Caco-2 (cell line): Measurements from ENCODE around the gene ADCYAP1R1. TPM values are rescaled to one million over a fixed set of nuclear protein-coding genes. Genes with fewer than 3 reads are reported as not detected.

Experiments used
- BruUV-seq: library from RNA; stranded (reverse); fragments of 400-500 nt; replicated peaks from 2 replicates; lab custom pipeline; 2021; lab: Mats Ljungman, UMichigan
- CTCF ChIA-PET: fragments of 300-600 bp; sonication (Branson Sonifier 250); formaldehyde crosslinking; loops from one replicate; lab custom pipeline; 2022; ENCODE audit warnings: antibody characterized with exemption; lab: Charles Lee
- POLR2A ChIA-PET: fragments of 300-600 bp; sonication (Branson Sonifier 250); formaldehyde crosslinking; loops from one replicate; lab custom pipeline; 2022; ENCODE audit warnings: antibody characterized with exemption; lab: Charles Lee
- DNase-seq, 2 experiments: peaks; one replicate each; pipeline versions ENCODE4 v3.0.0 to v3.0.0-alpha.2; 2020 to 2022
- H3K27me3 ChIP-seq: replicated peaks from 2 replicates; pipeline ENCODE4 v1.6.0; 2011; ENCODE audit warnings: low read length; ENCODE audit not compliant: control insufficient read depth, insufficient read depth
- H3K36me3 ChIP-seq: 2 replicates; pipeline ENCODE4 v1.5.1; 2011; ENCODE audit warnings: low read length; ENCODE audit not compliant: control insufficient read depth, insufficient read depth
- H3K4me1 ChIP-seq: fragments of 250-450 bp; sonication (Bioruptor Pico); 2 replicates; pipeline ENCODE4 v1.5.1; 2020; ENCODE audit warnings: mild to moderate bottlenecking
- H3K4me3 ChIP-seq: 2 replicates; pipeline ENCODE4 v1.5.1; 2011; ENCODE audit warnings: low read depth, mild to moderate bottlenecking, control low read depth, low read length
- H3K9me3 ChIP-seq: fragments of 250-450 bp; sonication (Bioruptor Pico); 2 replicates; pipeline ENCODE4 v1.5.1; 2020; ENCODE audit warnings: mild to moderate bottlenecking, moderate library complexity
- H3K27ac Mint-ChIP-seq: one replicate; pipeline ENCODE4 v1.8.0; 2022; ENCODE audit warnings: mixed read lengths; ENCODE audit not compliant: unreplicated experiment
- H3K27me3 Mint-ChIP-seq: one replicate; pipeline ENCODE4 v1.8.0; 2022; ENCODE audit warnings: mixed read lengths; ENCODE audit not compliant: insufficient read depth, unreplicated experiment
- H3K36me3 Mint-ChIP-seq: one replicate; pipeline ENCODE4 v1.8.0; 2022; ENCODE audit warnings: mild to moderate bottlenecking, mixed read lengths; ENCODE audit not compliant: insufficient read depth, unreplicated experiment
- H3K4me1 Mint-ChIP-seq: one replicate; pipeline ENCODE4 v1.8.0; 2022; ENCODE audit warnings: low read depth, mixed read lengths; ENCODE audit not compliant: unreplicated experiment
- H3K4me3 Mint-ChIP-seq: one replicate; pipeline ENCODE4 v1.8.0; 2022; ENCODE audit warnings: mild to moderate bottlenecking, moderate library complexity, mixed read lengths; ENCODE audit not compliant: unreplicated experiment
- H3K9me3 Mint-ChIP-seq: one replicate; pipeline ENCODE4 v1.8.0; 2022; ENCODE audit warnings: mixed read lengths; ENCODE audit not compliant: unreplicated experiment
- CTCF ChIP-seq, 2 experiments: fragments of 200-600 bp in 1 of 2; IDR thresholded peaks; 1 replicate in 1 of 2; 2 replicates in 1 of 2; pipeline versions ENCODE4 v1.5.1 to v1.8.0; 2011 to 2022; ENCODE audit warnings: antibody characterized with exemption in 1 of 2, control low read depth in 1 of 2, inconsistent platforms in 1 of 2, low read depth in 1 of 2, low read length in 1 of 2, mild to moderate bottlenecking in 1 of 2, moderate library complexity in 1 of 2; ENCODE audit not compliant: insufficient read depth in 1 of 2, severe bottlenecking in 1 of 2, unreplicated experiment in 1 of 2
- intact Hi-C: fragments of 100-400 bp; cut with micrococcal nuclease; formaldehyde crosslinking; loops from one replicate; pipeline ENCODE4 v1.10.0; 2022; ENCODE audit not compliant: unreplicated experiment
- total RNA-seq: library from RNA; stranded (reverse); gene quantifications from 2 replicates; pipeline ENCODE4 v1.2.3, GENCODE V29; 2022

ADCYAP1R1 gene
- total RNA-seq, 1 experiment from 2014 or later, result not detected

- Histone ChIP-seq H3K4me1 (no peaks in the 10 kb centered on the region), H3K36me3 (no peaks in the 10 kb centered on the region), H3K27me3 (peaks cover 3% of the 10 kb centered on the region; the same call in 1 of the 2 replicates), H3K4me3 (no peak overlapping the region), H3K9me3 (no peaks in the 10 kb centered on the region)
- Mint-ChIP-seq H3K27me3 (peaks cover 26% of the 10 kb centered on the region), H3K4me1 (no peaks in the 10 kb centered on the region), H3K27ac (no peak overlapping the region), H3K9me3 (no peaks in the 10 kb centered on the region), H3K4me3 (no peak overlapping the region), H3K36me3 (no peaks in the 10 kb centered on the region)
- intact Hi-C loops, result no loop called here
- no TSS peak for BruUV-seq
- CTCF ChIA-PET, result no interaction called here
- POLR2A ChIA-PET, result no interaction called here
- TF ChIP-seq CTCF (IDR thresholded peaks at IDR 0.05; ENCODE audit: insufficient read depth in 1 of 2, low read depth in 1 of 2, low read length in 1 of 2, severe bottlenecking in 1 of 2, unreplicated experiment in 1 of 2), result no peak
- peak in 1 of 2 experiments; percentile 14 for DNase-seq
Measured at GRCh38 chr7:31069860-31070555, 17.9 kb downstream of the ADCYAP1R1 start.

GRCh38 chr7:31070991-31071644, 19.0 kb downstream of the ADCYAP1R1 start:
- Mint-ChIP-seq H3K9me3 (no peaks in the 10 kb centered on the region), H3K4me1 (no peaks in the 10 kb centered on the region), H3K4me3 (no peak overlapping the region), H3K27ac (no peak overlapping the region), H3K27me3 (peaks cover 29% of the 10 kb centered on the region), H3K36me3 (no peaks in the 10 kb centered on the region)
- intact Hi-C loops, result no loop called here
- H3K27me3 ChIP-seq, result peaks cover 3% of the 10 kb centered on the region; the same call in 1 of the 2 replicates
- ChIA-PET CTCF (no interaction called here), POLR2A (no interaction called here)
- H3K36me3 ChIP-seq, result no peaks in the 10 kb centered on the region
- TF ChIP-seq CTCF (IDR thresholded peaks at IDR 0.05; ENCODE audit: insufficient read depth in 1 of 2, low read depth in 1 of 2, low read length in 1 of 2, severe bottlenecking in 1 of 2, unreplicated experiment in 1 of 2), result no peak
- H3K4me1 ChIP-seq, result no peaks in the 10 kb centered on the region
- no peaks in the 10 kb centered on the region for H3K9me3 ChIP-seq
- no peak overlapping the region for H3K4me3 ChIP-seq
- no TSS peak for BruUV-seq
- no peak for DNase-seq

- intact Hi-C loops, result no loop called here
- ChIA-PET POLR2A (no interaction called here), CTCF (no interaction called here)
- no TSS peak for BruUV-seq
- Mint-ChIP-seq H3K4me1 (no peaks in the 10 kb centered on the region), H3K27ac (no peak overlapping the region), H3K27me3 (peaks cover 29% of the 10 kb centered on the region), H3K4me3 (no peak overlapping the region), H3K36me3 (no peaks in the 10 kb centered on the region), H3K9me3 (no peaks in the 10 kb centered on the region)
- Histone ChIP-seq H3K4me3 (no peak overlapping the region), H3K27me3 (peaks cover 3% of the 10 kb centered on the region; the same call in 1 of the 2 replicates), H3K9me3 (no peaks in the 10 kb centered on the region), H3K36me3 (no peaks in the 10 kb centered on the region), H3K4me1 (no peaks in the 10 kb centered on the region)
- TF ChIP-seq CTCF (IDR thresholded peaks at IDR 0.05; ENCODE audit: insufficient read depth in 1 of 2, low read depth in 1 of 2, low read length in 1 of 2, severe bottlenecking in 1 of 2, unreplicated experiment in 1 of 2), result no peak
- DNase-seq, result no peak
Measured at GRCh38 chr7:31071645-31072029, 19.5 kb downstream of the ADCYAP1R1 start.
